Mammary epithelial cell (primary cell): ENCODE results near the gene SOX12.

Source experiments
- CTCF ChIP-seq, 2 donors: IDR thresholded peaks in 1 of 2; conservative IDR thresholded peaks in 1 of 2; 2 replicates each; pipeline ENCODE4 v1.5.1; 2011 to 2012; ENCODE audit warnings: inconsistent platforms in 2 of 2, low read length in 2 of 2, mild to moderate bottlenecking in 2 of 2, control low read depth in 1 of 2, low read depth in 1 of 2; ENCODE audit not compliant: insufficient read depth in 1 of 2; ENCODE audit errors: extremely low read depth in 1 of 2
- EZH2 ChIP-seq: IDR thresholded peaks from 2 replicates; pipeline ENCODE4 v1.6.1; 2012; ENCODE audit warnings: low read length, inconsistent platforms, borderline replicate concordance

DNA sequence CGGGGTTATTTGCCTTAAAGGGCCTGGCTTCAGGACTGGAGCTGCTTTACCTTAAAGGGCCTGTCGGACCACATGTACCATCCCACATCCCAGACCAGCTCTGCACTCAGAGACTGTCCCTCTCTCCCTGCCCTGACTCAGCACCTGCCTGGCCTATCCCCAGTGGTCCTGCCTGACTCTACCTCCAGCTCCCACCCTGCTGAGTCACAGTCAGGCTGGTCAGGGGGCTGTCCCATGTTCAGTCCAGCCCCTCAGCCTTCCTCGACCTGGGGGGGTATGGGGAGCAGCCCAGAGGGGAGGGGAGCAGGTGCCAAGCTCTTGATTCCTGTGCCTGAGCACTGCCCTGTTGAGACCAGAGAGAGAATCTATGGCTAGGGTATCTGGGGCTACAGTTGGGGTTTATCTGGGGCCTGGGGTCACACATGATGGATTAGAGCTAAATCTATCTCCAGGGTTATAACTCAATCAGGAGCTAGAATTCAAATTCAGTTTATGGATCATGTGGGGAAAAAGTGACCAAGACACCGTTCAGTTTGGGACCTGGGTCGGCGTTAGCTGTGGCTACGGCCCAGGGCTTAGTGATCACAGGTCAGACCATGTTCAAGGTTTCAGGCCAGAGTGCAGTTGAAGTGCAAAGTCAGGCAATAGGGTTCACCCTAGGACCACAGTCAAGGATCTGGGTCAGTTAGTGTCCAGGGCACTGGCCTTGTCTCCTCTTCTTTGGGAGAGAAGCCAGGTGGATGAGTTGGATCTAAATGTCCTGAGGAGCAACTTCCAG is 45.8 kb downstream of the SOX12 start:
- TF ChIP-seq CTCF (conservative IDR thresholded peaks at IDR 0.05 in 1 of 2, IDR thresholded peaks at IDR 0.05 in 1 of 2; ENCODE audit: extremely low read depth in 1 of 2, insufficient read depth in 1 of 2, low read depth in 1 of 2, low read length in 2 of 2): no peak
- TF ChIP-seq EZH2: no peak
